ENCODE data around the gene GTF2A2.

- TF ChIP-seq, protein P1, sequence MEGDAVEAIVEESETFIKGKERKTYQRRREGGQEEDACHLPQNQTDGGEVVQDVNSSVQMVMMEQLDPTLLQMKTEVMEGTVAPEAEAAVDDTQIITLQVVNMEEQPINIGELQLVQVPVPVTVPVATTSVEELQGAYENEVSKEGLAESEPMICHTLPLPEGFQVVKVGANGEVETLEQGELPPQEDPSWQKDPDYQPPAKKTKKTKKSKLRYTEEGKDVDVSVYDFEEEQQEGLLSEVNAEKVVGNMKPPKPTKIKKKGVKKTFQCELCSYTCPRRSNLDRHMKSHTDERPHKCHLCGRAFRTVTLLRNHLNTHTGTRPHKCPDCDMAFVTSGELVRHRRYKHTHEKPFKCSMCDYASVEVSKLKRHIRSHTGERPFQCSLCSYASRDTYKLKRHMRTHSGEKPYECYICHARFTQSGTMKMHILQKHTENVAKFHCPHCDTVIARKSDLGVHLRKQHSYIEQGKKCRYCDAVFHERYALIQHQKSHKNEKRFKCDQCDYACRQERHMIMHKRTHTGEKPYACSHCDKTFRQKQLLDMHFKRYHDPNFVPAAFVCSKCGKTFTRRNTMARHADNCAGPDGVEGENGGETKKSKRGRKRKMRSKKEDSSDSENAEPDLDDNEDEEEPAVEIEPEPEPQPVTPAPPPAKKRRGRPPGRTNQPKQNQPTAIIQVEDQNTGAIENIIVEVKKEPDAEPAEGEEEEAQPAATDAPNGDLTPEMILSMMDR (IDR thresholded peaks at IDR 0.05; ENCODE audit: low read depth, low read length, poor library complexity, severe bottlenecking) = peak; percentile 31
- TF ChIP-seq EZH2phosphoT487 (IDR thresholded peaks at IDR 0.05; ENCODE audit: borderline replicate concordance, low read length) = no peak
Observed at GRCh38 chr15:59642351-59642750, 15.0 kb downstream of the GTF2A2 start.
